ENCODE data around the gene HYAL1.

DNA sequence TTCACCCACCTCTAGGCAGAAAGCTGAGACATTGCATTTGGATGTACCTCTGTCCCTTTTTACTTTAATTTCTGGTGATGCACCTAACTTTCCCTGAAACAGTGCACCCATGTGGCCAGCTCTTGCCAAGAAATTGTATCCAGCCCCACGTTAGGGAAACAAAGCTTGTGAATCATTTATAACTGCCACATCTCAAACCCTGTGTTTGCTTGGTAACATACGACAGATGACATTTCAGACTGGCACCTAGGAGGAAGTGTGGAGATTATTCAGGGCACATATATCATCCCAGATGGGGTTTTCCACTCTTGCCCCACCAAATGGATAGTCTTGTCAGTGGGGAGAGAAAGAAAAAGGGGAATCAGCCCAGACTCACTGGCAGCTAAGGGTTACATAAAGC is 49.4 kb upstream of the HYAL1 start:
- no peak for TF ChIP-seq POLR2A (IDR thresholded peaks at IDR 0.05; ENCODE audit: low read length)
- TF ChIP-seq GATA1 (IDR thresholded peaks at IDR 0.05; ENCODE audit: low read depth, low read length) = no peak

Data from erythroblast (primary cell).